ENCODE results near the gene KLK4.

DNA sequence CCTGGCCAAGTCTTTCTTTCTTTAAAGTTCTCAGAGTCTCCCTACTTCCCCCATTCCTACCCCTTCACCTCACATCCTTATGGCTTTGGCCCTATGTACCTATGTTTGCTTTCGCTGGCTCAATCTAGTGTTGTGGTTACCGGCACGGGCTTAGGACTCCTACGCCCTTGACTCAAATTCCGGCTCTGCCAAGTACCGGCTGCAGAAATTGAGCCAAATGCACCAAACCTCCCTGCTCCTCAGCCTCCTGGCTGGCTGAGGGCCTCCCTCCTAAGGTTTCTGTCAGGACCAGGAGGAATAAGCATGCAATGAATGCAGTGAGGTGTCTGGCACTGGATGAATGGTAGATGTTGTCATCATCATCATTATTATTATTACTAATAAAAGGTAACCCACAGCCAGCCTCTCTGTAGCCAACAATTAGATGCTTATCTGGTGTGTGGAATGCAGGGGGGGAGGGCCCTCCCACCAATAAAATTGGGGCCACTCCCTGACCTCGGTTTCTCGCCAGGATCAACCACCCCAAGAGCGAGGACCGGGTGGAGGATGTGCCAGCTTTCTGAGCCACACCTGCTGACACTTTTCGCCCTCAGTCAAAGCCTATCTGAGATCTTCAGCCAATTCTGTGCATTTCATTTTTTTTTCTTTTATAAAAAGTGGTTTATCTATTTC is 21.0 kb upstream of the KLK4 start:
- TF ChIP-seq, protein P1, sequence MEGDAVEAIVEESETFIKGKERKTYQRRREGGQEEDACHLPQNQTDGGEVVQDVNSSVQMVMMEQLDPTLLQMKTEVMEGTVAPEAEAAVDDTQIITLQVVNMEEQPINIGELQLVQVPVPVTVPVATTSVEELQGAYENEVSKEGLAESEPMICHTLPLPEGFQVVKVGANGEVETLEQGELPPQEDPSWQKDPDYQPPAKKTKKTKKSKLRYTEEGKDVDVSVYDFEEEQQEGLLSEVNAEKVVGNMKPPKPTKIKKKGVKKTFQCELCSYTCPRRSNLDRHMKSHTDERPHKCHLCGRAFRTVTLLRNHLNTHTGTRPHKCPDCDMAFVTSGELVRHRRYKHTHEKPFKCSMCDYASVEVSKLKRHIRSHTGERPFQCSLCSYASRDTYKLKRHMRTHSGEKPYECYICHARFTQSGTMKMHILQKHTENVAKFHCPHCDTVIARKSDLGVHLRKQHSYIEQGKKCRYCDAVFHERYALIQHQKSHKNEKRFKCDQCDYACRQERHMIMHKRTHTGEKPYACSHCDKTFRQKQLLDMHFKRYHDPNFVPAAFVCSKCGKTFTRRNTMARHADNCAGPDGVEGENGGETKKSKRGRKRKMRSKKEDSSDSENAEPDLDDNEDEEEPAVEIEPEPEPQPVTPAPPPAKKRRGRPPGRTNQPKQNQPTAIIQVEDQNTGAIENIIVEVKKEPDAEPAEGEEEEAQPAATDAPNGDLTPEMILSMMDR (IDR thresholded peaks at IDR 0.05; ENCODE audit: poor library complexity): no peak
- TF ChIP-seq EZH2phosphoT487 (IDR thresholded peaks at IDR 0.05; ENCODE audit: low read depth, severe bottlenecking, unreplicated experiment): no peak

Measured in hepatocyte (in vitro differentiated cells).